Activated T-cell treated with anti-CD3 and anti-CD28 coated beads, Interleukin-2, amount 50 U/mL, for 48 hours (primary cell): Measurements from ENCODE around the gene GFOD1.
A peak's percentile ranks its signal among the peaks of the same experiment; 100 is the strongest.
"Not testable (repeated sequence)": the region's sequence is repeated elsewhere in the genome, so short reads cannot be mapped to it uniquely, and the experiment has no call there.

Source experiments
- DNase-seq, 2 experiments: peaks; one replicate each; pipeline ENCODE4 v3.0.0-alpha.2; 2020

GFOD1 gene

GRCh38 chr6:13511141-13511571 is 23.8 kb upstream of the GFOD1 start:
- DNase-seq = not testable (repeated sequence)

DNA sequence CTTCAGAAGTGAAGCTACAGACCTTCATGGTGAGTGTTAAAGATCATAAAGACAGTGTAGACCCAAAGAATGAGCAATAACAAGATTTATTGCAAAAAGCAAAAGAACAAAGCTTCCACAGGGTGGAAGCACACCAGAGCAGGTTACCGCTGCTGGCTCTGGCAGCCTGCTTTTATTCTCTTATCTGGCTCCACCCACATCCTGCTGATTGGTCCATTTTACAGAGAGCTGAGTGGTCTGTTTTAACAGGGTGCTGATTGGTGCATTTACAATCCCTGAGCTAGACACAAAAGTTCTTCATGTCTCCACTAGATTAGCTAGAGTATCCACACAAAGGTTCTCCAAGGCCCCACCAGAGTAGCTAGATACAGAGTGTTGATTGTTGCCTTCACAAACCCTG is 23.0 kb upstream of the GFOD1 start:
- not testable (repeated sequence) for DNase-seq

DNA sequence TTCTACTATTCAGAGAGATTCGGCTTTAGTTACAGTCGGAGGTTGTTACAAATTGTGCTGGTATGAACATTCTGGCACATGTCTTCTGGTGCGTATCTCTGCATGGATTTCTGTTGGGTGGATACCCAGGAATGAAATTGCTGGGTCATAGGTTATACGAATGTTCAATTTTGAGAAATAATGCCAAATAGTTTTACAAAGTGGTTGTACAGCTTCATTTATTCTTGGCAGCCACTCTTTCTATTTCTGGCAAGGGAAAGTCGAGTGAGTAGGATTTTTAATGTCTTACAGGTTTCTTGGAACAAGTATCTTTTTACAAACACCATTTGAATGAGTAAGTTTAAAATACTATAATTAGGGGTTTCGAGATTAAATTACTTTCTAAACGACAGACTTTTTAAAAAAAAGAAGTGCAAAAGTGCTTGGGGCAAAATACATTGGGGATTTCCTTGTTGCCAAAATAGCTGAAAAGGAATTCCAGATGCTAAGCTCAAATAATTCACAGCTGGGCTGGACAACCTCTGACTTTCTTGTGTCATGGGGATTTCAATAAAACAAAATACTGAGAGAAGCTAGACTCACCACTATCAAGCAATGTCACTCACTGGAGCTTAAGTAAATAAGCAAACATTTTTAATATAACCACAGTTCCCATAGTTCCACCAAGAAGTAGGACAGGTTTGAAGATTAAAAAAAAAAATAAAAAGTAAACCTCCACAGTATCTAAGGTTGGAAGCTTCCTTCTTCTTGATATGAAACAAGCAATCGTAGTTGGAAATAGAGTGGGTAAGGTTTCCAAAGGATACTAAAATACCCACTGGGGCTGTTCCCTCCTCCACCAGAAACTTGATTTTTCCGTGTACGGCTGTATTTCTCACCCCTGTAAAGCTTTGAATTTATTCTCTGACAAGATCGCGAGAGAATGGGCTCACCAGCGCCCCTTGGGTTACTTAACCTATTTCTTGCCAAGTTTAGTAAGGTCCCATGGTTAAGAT is 21.6 kb upstream of the GFOD1 start:
- DNase-seq = no peak

DNA sequence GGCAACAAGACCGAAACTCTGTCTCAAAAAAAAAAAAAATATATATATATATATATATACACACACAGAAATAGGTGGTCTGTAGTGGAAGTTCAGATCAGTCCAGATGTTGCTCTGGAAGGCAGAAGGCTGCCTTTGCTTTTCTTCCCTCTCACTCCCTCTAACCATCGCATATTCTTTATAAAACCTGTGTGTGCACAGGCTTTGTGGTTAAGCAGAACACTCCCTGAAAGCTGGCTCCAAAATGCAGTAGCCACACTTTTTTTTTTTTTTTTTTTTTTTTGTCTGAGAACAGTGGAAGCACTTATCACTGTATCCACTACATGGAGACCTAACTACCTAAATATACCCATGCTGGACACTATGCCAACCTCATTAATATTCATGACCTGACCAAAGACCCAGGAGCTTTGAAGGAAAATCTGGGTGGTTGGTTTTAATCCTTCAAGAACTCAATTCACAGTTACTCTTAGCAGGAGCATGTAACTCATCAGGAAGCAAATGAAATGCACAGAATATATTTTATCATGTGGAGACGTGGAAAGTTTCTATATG is 20.0 kb upstream of the GFOD1 start:
- no peak for DNase-seq

GRCh38 chr6:13505345-13505734 is 17.9 kb upstream of the GFOD1 start:
- no peak for DNase-seq

DNA sequence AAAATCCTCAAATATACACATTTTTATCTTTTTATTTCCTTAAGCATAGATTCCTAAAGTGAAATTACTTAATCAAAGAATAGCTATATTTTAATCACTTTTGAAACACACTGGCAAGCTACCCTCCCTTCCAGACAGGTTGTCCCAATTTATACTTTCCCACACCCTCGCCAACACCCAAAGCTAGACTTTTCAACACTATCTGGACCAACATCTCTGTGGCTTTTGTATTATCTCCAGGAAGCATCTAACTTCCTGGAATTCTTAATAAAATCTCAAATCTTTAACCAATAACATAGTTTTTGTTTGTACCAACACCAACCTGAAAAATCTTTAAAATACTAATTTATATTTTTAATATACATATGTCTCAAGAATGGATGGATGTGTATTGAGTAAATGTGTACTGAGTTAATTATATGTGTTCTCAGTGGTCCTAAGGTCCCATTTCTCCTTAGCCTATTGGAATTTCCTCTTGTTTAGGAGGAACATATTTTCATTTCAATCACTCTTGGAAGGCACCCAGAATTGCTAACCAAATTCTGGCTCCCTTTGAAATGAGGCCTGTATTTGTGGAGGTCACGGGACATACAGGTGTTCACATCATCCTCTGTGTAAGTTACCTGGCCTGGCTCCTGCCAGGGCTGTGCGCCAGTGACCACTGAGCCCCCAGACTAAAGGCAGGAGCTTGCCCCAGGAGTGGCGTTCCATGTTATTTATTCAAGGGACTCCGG is 17.4 kb upstream of the GFOD1 start:
- DNase-seq = no peak

DNA sequence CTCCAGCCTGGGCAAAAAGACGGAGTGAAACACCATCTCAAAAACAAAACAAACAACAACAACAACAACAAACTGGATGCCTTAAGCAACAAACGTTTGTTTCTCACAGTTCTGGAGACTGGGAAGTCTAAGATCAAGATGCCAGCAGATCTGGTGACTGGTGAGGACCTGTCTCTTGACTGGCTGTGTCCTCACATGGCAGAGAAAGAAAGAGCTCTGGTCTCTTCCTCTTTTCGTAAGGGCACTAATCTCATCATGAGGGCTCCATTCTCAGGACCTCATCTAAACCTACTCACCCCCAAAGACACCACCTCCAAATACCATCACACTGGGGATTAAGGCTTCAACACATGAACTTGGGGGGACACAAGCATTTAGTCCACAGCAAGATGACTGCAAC is 13.5 kb upstream of the GFOD1 start:
- DNase-seq = no peak

- no peak for DNase-seq
Observed at GRCh38 chr6:13500264-13500663, 12.9 kb upstream of the GFOD1 start.

DNA sequence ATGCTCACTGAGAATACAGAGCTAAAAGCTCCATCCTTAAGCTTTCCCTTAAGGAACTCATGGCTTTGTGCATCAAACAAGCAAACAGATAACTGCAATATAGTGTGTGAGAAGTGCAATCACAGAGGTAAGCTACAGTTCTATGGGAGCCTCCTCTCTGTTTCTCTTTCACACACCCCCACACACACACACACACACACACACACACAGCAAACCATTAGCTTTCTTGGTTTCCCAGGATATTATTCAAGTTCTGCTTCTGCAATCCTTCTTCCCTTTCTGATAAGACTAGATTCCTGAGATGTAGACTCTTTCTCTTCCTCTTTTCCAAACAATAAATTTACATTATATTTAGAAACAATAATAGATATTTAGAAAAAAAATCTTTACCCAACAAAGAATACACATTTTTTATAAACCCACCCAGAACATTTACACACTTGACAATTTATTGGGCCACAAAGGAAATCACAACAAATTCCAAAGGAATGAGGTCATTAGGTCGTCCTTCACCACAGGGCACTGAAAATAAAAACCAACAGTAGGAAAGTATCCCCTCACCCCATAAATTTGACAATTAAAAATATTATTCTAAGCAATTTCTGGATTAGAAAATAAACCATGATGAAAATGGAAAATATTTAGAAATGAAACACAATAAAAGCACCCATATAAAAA is 9.3 kb upstream of the GFOD1 start:
- DNase-seq = no peak

DNA sequence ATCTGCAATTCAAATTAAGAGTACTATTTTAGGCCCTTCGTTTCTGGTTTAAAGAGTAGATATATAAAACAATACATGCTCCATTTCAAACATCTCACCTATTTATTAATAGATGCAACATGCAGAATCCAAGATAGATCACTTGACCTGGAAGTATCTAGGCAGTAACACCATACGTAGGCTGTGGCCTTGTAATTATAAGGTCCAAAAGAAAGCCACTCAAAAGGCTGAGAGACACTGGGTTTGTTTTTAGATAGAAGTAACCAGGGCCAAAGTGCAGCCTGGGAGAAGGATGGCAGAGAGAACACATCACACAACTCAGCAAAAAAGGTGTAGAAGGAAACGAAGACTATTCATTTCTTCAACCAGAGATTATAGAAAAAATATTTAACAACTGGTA is 8.4 kb upstream of the GFOD1 start:
- DNase-seq = no peak

DNA sequence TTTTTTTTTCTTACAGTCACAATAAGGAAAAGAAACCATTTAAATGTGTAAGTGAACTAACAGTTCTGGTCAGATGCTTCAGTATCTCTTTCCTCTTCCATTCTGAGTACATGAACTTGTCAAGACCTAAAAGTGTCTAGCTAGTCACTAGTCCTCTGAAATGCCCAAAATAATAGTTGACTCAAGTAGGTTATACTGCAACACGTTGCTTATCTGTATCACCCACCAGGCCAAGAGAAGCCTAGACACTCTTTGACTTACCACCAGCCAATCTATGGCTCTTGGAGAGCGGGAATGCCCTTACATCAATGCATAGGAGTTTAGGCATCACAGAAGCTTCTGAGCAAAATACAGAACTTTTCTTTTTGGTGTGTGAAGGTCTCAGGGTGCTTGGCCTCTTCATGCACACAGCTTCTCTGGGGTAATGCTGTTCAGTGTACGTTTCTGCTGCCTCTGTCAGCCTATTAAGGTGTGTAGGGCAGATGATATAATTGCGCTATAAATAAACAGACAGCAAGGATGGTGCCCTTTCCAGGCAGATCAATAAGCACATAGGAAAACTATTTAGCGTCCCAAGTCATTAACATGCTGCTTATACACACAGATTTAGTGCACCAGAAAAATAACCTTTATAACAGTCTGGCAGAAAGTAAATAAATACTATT is 7.8 kb upstream of the GFOD1 start:
- no peak for DNase-seq

- no peak for DNase-seq
Observed at GRCh38 chr6:13494137-13494536, 6.7 kb upstream of the GFOD1 start.

DNA sequence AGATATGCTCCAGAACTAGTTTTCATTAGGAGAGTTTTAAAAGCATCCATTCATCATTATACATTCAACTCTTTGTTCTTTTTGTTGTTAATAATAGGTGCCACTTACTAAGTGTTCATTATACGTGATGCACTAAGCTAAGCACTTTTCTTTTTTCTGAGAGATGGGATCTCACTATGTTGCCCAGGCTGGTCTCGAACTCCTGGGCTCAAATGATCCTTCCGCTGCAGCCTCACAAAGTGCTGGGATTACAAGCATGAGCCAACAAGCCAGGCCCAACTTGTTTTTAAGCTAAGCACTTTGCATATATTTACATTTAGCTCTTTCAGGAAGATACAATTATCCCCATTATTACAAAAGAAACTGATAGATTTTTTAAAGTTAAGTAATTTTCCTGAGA is 5.7 kb upstream of the GFOD1 start:
- DNase-seq = no peak

GRCh38 chr6:13492357-13492756 is 5.0 kb upstream of the GFOD1 start:
- no peak for DNase-seq

- DNase-seq = no peak
Observed at GRCh38 chr6:13491538-13491937, 4.1 kb upstream of the GFOD1 start.

DNA sequence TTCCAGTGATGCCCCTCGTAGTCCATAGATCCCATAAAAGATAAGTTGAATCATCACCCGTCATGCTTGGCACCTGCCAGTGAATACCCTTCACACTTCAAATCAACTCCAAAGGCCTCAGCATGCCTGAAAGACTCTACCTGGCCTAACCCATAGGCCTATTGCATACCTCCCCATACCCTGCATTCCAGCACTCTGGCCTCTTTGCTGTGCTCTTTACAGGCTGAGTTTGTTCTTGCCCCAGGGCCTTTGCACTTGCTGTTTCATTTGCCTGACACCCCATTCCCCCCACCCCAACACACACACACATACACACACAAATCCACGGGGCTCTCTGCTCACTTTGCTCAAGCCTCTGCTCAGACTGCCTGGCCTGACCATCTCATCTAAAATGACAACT is 3.0 kb upstream of the GFOD1 start:
- DNase-seq = no peak

- no peak for DNase-seq
Observed at GRCh38 chr6:13488896-13489237, 1.5 kb upstream of the GFOD1 start.

- peak in 1 of 2 experiments; percentile 32 for DNase-seq
Observed at GRCh38 chr6:13488015-13488895, 855 bp upstream of the GFOD1 start.

- DNase-seq = peak; percentile 75 to 79
Observed at GRCh38 chr6:13486679-13487121, 700 bp downstream of the GFOD1 start.

DNA sequence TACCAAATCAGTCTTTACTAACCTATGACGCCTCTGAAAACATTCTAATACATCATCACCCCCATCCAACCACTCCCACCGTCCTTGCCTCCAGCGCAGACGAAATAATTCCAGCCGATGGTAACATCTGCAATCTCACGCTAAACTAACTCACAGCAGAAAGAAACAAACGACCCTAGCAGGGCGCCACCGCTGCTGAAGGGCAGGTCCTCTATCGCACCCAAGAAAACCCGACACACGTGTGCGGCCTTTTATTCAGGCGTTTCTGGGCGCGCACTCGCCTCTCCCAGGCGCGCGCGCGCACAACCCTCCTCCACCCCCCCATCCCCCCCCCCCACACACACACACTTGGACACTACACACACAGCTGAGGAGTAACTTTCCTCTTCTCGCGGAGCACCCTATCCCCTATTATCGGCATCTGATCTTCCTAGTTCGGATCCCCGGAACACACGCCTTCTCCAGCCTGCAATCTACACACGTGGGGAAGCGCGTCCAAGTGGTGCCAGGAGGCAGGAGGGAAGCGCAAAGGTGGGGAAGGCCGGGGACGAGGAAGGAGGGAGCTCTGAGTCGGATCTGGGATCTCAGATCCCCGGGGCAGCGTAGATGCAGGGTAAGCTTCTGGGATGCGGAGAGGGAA is 1.4 kb downstream of the GFOD1 start:
- DNase-seq = peak; percentile 54 to 57

DNA sequence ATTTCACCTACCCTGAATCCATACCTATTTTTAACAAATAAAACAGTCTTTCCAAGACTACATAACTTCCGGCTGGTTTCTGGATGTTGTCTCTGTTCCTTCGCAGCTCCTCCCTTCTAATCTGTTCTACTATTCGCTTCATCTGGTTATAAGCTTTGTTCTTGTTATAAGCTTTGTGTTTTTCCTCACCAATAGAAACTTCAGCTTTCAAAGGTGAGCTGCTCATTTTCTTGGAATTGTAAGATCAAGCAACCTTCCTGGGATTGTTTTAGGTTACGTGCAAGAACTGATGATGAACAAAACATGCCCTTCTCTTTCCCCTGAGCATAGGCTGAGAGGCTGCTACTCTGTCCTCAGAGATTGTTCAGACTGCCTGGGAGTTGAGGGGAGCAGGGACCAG is 2.1 kb downstream of the GFOD1 start:
- no peak for DNase-seq
